ENCODE measurements around the gene PDE4C. TPM values are rescaled to one million over a fixed set of nuclear protein-coding genes. Genes with fewer than 3 reads are reported as not detected.

The PDE4C gene
- total and polyA plus RNA-seq, 9 of the 15 experiments (the other 6 are each of a cell fraction or from before 2014, with no cell fraction given): 0.04 to 0.91 (median 0.20) TPM; not detected in 1

GRCh38 chr19:18274781-18275356, 48.6 kb upstream of the PDE4C start (continued):
- TF ChIP-seq TFAP4 (CRISPR knock-in tag; IDR thresholded peaks at IDR 0.05; ENCODE audit: borderline replicate concordance) (peak; percentile 88), SOX6 (IDR thresholded peaks at IDR 0.05) (0 out of 2 replicates have a peak, but pooled peaks have one; percentile 22), TOE1 (IDR thresholded peaks at IDR 0.05; ENCODE audit: borderline replicate concordance) (0 out of 2 replicates have a peak, but pooled peaks have one; percentile 22), TOE1 (CRISPR knock-in tag; IDR thresholded peaks at IDR 0.05; ENCODE audit: borderline replicate concordance, low read depth) (no peak), E2F6 (IDR thresholded peaks at IDR 0.05; ENCODE audit: borderline replicate concordance in 1 of 2, extremely low read depth in 1 of 2, insufficient read depth in 1 of 2, insufficient read length in 1 of 2, low read depth in 1 of 2, low read length in 1 of 2, poor library complexity in 1 of 2, severe bottlenecking in 1 of 2) (no peak), E2F8 (IDR thresholded peaks at IDR 0.05; ENCODE audit: low read depth, partially characterized antibody) (no peak), ZNF551 (CRISPR knock-in tag; IDR thresholded peaks at IDR 0.05) (no peak), CAMTA2 (CRISPR knock-in tag; conservative IDR thresholded peaks at IDR 0.05) (no peak), SIRT6 (IDR thresholded peaks at IDR 0.05; ENCODE audit: low read depth, low read length) (no peak), MGA (IDR thresholded peaks at IDR 0.05) (no peak)
